Measurements from ENCODE around the gene TMEM33. TPM values are rescaled to one million over a fixed set of nuclear protein-coding genes. Genes with fewer than 3 reads are reported as not detected.

TMEM33 gene
- polyA plus RNA-seq, 1 of the 3 experiments (the other 2 are of a cell fraction) = 31.2 TPM

DNA sequence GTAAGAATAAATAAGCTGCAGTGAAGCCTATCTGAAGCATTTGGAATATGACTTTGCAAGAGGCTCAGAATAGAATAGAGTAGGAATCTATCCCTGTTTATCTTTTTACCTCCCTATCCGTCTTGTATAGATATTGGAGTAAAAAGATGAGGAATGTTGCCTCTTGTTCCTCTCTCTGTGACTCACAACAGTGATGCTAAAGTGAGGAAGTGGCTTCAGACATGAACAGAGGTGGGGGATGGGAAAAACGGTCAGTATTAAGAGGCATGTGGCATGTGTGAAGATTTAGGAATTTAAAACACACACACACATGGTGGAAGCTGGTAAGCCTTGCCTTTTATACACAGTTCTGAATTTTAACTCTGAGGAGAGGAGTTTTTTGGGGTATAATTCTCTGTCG is 42.5 kb downstream of the TMEM33 start:
- H3K9me2 ChIP-seq = no peaks in the 10 kb centered on the region
- no peaks in the 10 kb centered on the region for H3K27me3 ChIP-seq (ENCODE audit: insufficient read depth)
- no peaks in the 10 kb centered on the region for H3K4me1 ChIP-seq (ENCODE audit: control insufficient read depth in 1 of 2, insufficient read depth in 2 of 2, low read depth in 1 of 2, low read length in 1 of 2)
- DNase-seq = no peak
- CTCF ChIA-PET = interaction anchor here (1.1 kb wide), 1 partner anchor 696 kb away, joined by 3 read pairs; no protein-coding TSS in a partner anchor
- no peaks in the 10 kb centered on the region for H3F3A ChIP-seq (replicated peaks; ENCODE audit: insufficient read depth)
- no peaks in the 10 kb centered on the region for H3K9me3 ChIP-seq
- no peak overlapping the region for H3K4me2 ChIP-seq
- no peaks in the 10 kb centered on the region for H3K79me2 ChIP-seq (ENCODE audit: insufficient read depth)
- POLR2A ChIA-PET = no interaction called here
- H3K36me3 ChIP-seq (replicated peaks in 1 of 2; ENCODE audit: control insufficient read depth in 1 of 2, insufficient read depth in 2 of 2, low read length in 1 of 2) = no peaks in the 10 kb centered on the region
- no peak overlapping the region for H3K4me3 ChIP-seq (ENCODE audit: low read depth in 2 of 2, low read length in 1 of 2)
- peak overlapping the region; percentile 55; the same call in 1 of the 2 replicates for H2AFZ ChIP-seq (ENCODE audit: low read depth)
- 40% methylated on average over 3 of the region's 3 CpGs for WGBS (ENCODE audit: low lambda C conversion rate)
- TF ChIP-seq JUND (IDR thresholded peaks at IDR 0.05) (no peak), MXI1 (IDR thresholded peaks at IDR 0.05; ENCODE audit: low read depth, low read length) (no peak), POLR2AphosphoS5 (IDR thresholded peaks at IDR 0.05; ENCODE audit: low read depth, low read length) (no peak), USF1 (IDR thresholded peaks at IDR 0.05; ENCODE audit: borderline replicate concordance, low read depth) (no peak), FOXJ3 (CRISPR knock-in tag; IDR thresholded peaks at IDR 0.05) (no peak), ZBTB33 (IDR thresholded peaks at IDR 0.05; ENCODE audit: borderline replicate concordance, low read depth) (no peak), RAD21 (IDR thresholded peaks at IDR 0.05; ENCODE audit: low read length) (no peak), SMC3 (IDR thresholded peaks at IDR 0.05; ENCODE audit: low read depth, low read length) (no peak), GATA2 (CRISPR knock-in tag; IDR thresholded peaks at IDR 0.05) (no peak), CHD2 (IDR thresholded peaks at IDR 0.05; ENCODE audit: low read length, partially characterized antibody) (no peak)
- TF ChIP-seq, protein P1, sequence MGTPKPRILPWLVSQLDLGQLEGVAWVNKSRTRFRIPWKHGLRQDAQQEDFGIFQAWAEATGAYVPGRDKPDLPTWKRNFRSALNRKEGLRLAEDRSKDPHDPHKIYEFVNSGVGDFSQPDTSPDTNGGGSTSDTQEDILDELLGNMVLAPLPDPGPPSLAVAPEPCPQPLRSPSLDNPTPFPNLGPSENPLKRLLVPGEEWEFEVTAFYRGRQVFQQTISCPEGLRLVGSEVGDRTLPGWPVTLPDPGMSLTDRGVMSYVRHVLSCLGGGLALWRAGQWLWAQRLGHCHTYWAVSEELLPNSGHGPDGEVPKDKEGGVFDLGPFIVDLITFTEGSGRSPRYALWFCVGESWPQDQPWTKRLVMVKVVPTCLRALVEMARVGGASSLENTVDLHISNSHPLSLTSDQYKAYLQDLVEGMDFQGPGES (IDR thresholded peaks at IDR 0.05; ENCODE audit: low read depth, low read length) = no peak
- TF ChIP-seq, protein P2, sequence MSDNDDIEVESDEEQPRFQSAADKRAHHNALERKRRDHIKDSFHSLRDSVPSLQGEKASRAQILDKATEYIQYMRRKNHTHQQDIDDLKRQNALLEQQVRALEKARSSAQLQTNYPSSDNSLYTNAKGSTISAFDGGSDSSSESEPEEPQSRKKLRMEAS (IDR thresholded peaks at IDR 0.05; ENCODE audit: low read depth) = no peak
- H4K20me1 ChIP-seq (ENCODE audit: insufficient read depth) = no peaks in the 10 kb centered on the region
- no peak overlapping the region for H3K9ac ChIP-seq
- H3K27ac ChIP-seq (ENCODE audit: low read depth in 2 of 2, low read length in 1 of 2) = no peak overlapping the region

- Histone ChIP-seq H3K27me3 (ENCODE audit: insufficient read depth) (no peaks in the 10 kb centered on the region), H3K9ac (no peak within 1 kb of the TSS), H3F3A (replicated peaks; ENCODE audit: insufficient read depth) (no peaks in the 10 kb centered on the region), H3K27ac (ENCODE audit: low read depth in 2 of 2, low read length in 1 of 2) (no peak within 1 kb of the TSS), H4K20me1 (ENCODE audit: insufficient read depth) (no peaks in the 10 kb centered on the region), H3K36me3 (replicated peaks in 1 of 2; ENCODE audit: control insufficient read depth in 1 of 2, insufficient read depth in 2 of 2, low read length in 1 of 2) (no peaks in the 10 kb centered on the region), H2AFZ (ENCODE audit: low read depth) (no peak within 1 kb of the TSS), H3K79me2 (ENCODE audit: insufficient read depth) (no peaks in the 10 kb centered on the region), H3K4me1 (ENCODE audit: control insufficient read depth in 1 of 2, insufficient read depth in 2 of 2, low read depth in 1 of 2, low read length in 1 of 2) (no peaks in the 10 kb centered on the region), H3K4me3 (ENCODE audit: low read depth in 2 of 2, low read length in 1 of 2) (no peak within 1 kb of the TSS), H3K9me3 (no peaks in the 10 kb centered on the region), H3K9me2 (no peaks in the 10 kb centered on the region), H3K4me2 (no peak within 1 kb of the TSS)
- POLR2A ChIA-PET = no interaction called here
- DNase-seq = no peak
- CTCF ChIA-PET = no interaction called here
- WGBS (ENCODE audit: low lambda C conversion rate) = 91% methylated on average over 12 of the region's 12 CpGs
- TF ChIP-seq ZBTB33 (IDR thresholded peaks at IDR 0.05; ENCODE audit: borderline replicate concordance, low read depth) (no peak), FOXJ3 (CRISPR knock-in tag; IDR thresholded peaks at IDR 0.05) (no peak), GATA2 (CRISPR knock-in tag; IDR thresholded peaks at IDR 0.05) (no peak), TEAD4 (IDR thresholded peaks at IDR 0.05; ENCODE audit: borderline replicate concordance, insufficient read depth) (no peak), FOSL2 (IDR thresholded peaks at IDR 0.05; ENCODE audit: borderline replicate concordance, low read depth) (no peak), RCOR1 (IDR thresholded peaks at IDR 0.05; ENCODE audit: low read length) (no peak), TAF1 (IDR thresholded peaks at IDR 0.05; ENCODE audit: borderline replicate concordance, low read depth, low read length) (no peak), TCF12 (IDR thresholded peaks at IDR 0.05) (no peak), GABPA (IDR thresholded peaks at IDR 0.05; ENCODE audit: low read depth) (no peak)
- TF ChIP-seq, protein P3, sequence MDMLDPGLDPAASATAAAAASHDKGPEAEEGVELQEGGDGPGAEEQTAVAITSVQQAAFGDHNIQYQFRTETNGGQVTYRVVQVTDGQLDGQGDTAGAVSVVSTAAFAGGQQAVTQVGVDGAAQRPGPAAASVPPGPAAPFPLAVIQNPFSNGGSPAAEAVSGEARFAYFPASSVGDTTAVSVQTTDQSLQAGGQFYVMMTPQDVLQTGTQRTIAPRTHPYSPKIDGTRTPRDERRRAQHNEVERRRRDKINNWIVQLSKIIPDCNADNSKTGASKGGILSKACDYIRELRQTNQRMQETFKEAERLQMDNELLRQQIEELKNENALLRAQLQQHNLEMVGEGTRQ (IDR thresholded peaks at IDR 0.05; ENCODE audit: borderline replicate concordance, low read depth, low read length) = no peak
- TF ChIP-seq, protein P1 (IDR thresholded peaks at IDR 0.05; ENCODE audit: low read depth, low read length) = no peak
Observed at GRCh38 chr4:41981456-41981855, 46.2 kb downstream of the TMEM33 start, which contains the start of gene DCAF4L1. Gene DCAF4L1 (plus strand): TSS chr4:41981756. CDS start chr4:41981793, 37 bp downstream.
